ENCODE measurements around the gene NOL11.
"Not testable (repeated sequence)": the region's sequence is repeated elsewhere in the genome, so short reads cannot be mapped to it uniquely, and the experiment has no call there.

The NOL11 gene

DNA sequence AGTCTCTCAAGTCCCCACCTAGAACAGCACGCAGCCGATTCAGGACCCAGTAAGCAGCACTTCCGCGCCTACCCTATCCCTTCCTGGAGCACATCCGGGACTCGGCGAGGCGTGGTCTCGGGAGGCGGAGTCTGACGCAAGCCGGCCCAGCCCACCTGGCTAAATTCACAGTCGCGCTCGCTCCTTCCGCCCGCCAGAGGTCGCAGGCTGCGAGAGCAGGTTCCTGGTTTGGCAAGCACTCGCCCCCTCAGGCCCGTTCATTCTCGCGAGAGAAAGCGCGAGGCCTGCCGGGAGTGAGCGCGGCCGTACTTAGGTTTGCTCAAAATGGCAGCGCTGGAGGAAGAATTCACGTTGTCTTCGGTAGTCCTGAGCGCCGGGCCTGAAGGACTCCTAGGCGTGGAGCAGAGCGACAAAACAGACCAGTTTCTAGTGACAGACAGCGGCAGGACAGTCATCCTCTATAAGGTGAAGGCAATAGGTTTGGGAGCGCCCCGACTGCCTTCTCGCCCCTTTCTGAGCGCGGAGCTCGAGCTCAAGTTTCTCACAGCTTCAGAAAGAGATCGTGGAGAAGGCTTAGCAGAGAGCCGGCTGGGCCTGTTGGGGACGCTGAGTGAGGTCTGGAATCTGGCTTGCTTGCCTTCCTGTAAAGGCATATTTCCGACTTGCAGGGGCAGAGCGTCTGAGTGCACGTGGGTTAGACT is at the start of gene NOL11:
NOL11 (plus strand) TSS at position 313 of the 701 bp plus-strand sequence; CDS start at position 325, 12 bp downstream.
- peak; percentile 96 for DNase-seq (ENCODE audit: low read depth)

DNA sequence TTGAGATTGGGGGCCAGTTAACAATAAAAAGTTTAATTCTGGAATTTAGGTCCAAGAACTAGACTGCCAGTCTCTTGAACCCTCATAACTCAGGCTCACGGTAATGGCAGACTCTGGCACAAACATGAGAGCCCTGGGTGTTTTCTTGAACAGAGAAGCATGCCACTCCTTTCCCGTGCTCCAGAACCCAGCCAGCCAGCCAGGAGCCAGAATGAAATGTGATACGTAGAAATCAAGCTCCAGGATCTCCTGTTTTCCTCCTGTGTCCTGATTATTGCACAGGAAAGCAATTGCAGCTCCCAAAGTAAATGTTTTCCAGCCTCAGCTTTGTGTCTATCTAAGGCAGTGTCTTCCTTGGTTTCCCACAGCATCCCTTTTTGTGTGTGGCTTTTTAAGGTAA is 46.2 kb upstream of the NOL11 start:
- DNase-seq (ENCODE audit: low read depth): no peak

DNA sequence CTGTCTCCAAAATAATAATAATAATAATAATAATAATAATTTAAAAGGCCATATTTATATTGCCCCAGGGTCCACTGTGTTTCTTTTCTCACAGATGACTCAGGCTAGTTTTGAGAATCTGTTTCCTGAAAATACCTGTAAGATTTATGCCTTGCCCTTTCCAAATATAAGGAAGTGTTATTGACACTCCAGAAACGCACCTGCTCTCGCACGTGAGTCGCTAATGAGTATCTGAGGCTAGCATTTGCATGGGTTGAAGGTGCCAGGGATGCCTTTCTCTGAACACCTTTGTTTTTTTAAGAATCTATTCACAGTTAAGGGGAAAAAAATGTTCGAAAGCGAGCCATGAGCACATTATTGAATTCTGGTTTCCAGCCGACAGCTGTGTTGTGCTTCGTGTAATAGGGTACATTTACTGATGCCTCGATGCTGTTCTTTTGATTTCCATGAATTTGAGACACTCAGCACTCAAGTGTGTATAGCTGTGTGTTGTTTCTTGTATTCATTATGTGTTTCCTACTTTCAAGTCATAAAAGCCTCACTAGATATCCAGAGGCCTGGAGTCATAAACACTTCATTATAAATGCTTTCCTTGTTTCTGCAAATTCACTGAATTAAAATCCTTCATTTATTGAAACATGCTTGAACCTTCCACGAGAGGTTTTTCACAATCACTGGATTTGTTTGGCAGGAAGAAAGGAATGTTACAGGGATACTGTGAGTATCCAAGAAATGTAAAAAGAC is 45.0 kb upstream of the NOL11 start:
- no peak for DNase-seq (ENCODE audit: low read depth)

DNA sequence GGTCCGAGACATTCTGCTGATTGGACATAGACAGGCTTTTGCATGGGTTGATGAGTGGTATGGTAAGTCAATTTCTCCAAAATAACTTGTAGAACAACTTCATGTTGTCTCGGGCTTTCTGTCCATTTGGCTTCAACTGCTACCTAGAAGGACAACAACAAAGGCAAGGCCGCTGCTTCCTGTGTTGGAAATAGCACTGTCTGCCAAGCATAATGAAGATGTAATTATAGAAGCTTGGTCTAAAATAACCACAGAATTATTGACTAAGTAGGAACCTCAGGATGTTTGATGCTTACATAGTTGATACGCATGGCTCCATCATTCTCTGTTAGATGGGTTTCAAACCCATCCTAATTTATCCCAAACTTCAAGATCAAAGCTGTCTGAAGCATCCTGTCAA is 42.3 kb upstream of the NOL11 start:
- DNase-seq (ENCODE audit: low read depth): no peak

DNA sequence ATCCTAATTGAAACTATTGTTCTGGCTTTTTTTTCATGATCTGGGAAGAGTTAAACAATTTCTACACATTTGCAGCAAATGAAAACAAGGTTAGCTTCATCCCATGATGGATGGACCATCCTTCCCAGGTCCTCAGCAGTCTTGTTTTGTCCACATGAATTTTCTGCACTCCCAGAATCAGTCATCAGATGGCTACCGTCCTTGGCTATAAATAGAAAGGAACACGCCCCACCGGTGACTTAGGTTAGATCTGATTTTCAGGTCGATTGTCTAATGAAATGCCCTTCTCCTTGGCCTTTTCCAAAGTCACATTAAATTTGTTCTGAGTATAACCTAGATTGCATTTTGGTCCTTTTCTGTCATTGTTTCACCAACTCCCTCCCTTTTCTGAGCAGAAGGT is 41.4 kb upstream of the NOL11 start:
- DNase-seq (ENCODE audit: low read depth): no peak

DNA sequence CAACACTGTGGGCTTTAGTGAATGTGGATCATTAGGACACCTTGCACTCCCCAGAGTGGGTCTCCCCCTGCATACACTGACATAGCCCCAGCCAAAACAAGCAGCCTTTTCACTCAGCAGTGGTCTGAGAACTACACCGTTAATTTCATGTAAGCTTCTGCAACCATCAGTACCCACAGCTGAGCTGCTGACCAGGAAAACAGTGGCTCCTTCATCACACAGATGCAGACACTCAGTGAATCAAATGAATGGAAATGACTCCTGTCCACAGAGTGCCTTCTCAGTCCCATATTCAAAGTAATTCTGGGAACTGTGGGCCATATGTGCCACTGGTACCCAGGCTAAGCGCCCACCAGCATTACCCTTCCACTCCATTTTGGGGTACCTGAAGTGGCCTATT is 39.3 kb upstream of the NOL11 start:
- no peak for DNase-seq (ENCODE audit: low read depth)

DNA sequence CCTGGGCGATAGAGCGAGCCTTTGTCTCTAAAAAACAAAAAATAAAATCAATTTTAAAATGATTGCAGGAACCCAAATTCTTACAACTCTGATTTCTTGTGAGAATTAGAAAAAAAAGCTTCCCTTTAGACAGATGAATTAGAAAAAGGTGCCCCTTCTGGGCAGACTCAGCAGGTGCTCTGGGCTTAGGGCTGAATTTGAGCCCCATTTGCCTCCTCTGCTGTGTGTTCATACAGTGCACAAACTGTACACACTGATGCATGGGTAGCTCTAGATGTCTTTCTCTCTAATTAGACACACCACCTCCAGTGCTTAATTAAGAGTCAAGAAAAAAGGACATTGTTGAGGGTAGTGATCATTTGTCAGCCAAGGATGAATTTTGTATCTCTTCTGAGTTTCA is 38.5 kb upstream of the NOL11 start:
- DNase-seq (ENCODE audit: low read depth): no peak

DNA sequence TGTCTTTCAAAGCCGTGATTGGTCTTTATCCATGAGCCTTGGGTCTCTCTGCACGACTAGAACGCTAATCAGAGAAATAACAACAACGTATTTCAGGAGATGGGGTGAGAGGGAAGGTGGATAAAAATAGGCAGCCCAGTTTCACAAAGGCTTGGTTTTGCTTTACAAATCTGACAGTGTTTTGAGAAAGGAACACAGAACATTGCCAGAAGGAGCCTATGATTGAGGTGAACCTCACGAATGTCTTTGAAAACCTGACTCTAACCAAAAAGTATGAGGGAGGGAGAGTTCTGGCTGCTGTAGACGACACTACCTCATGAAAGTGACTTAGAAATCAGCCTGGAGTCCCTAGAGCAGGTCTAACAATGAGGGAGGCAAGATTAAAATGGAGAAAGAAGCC is 38.0 kb upstream of the NOL11 start:
- DNase-seq (ENCODE audit: low read depth): no peak

DNA sequence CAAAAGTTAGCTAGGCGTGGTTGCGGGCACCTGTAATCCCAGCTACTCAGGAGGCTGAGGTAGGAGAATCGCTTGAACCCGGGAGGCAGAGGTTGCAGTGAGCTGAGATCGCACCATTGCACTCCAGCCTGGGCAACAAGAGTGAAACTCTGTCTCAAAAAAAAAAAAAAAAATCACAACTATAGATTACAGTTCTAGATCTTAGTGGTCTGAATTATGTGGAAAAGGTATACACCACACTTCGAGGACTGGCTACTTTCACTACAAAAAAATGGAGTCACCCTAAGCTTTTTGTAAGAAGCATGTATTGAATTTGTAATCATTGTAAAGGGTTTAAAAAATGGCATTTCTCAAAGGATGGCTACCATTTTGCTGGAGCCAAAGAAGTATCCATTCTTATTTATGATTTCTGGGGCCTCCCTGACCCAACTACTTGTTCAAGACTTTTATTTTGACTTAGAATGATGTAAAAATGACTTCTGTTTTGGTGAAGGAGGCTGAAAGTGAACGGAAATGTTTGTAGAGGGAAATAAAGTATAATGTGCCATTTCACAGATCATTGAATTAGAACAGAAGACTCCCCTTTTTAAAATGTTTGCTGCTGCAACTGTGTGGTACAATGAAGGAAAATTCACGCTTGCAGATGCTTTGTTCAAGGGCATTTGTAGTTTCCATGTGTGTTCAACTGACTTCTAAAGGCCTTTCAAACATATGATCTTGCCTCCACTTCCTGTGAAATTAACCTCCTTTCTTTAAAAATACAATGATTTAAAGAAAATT is 37.1 kb upstream of the NOL11 start:
- no peak for DNase-seq (ENCODE audit: low read depth)

DNA sequence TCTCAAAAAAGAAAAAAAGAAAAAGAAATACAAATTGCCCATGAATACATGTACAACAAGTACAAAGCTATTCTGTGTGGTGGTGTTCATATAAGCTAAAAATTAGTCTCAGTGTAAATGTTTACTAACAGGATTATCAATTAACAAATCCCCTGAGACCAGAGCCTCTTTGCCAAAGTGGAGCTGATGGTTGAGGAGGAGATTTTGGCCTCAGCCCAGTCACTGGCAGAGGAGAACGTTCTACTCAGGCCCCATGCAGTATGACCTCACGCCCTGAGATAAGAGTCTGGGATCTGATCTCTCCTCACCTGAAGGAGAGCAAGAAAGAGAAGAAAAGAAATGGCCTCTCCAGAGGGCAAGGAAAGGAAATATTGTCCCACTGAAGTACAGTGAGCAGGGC is 35.5 kb upstream of the NOL11 start:
- DNase-seq (ENCODE audit: low read depth): no peak

DNA sequence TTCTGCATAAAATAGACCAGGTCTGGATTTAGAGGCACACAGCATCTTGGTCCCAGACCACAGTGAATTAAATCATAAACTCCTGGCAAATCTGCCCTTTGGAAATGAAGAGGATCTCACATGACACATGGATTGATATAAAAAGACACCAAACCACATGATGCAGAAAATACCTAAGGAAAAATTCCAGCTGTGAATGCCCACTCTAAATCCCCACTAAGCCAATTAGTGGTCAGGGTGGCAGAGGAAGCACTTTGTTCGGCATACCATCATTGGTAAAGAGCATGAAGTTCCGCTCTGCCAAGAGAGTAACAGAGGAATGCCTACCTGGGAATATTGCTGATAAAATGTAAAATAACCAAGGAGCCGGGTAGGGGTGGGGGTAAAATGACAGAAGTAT is 32.4 kb upstream of the NOL11 start:
- no peak for DNase-seq (ENCODE audit: low read depth)

DNA sequence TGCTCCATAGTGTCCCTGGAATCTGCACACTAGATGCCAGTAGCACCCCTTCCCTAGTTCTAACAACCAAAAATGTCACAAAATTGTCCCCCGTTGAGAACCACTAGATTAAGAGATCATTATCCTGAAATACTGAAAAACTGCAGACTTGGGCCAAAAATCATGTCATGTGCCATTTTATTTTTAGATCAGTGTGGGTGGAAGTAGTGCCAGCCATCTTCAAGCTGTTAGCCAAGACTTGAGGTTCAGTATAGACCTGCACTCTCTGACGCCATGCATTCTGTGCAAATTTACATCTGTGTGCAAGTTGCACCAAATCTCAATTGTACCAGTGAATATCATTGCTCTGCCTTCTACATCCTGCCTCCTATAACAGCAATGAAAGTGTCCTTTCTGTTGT is 31.5 kb upstream of the NOL11 start:
- no peak for DNase-seq (ENCODE audit: low read depth)

DNA sequence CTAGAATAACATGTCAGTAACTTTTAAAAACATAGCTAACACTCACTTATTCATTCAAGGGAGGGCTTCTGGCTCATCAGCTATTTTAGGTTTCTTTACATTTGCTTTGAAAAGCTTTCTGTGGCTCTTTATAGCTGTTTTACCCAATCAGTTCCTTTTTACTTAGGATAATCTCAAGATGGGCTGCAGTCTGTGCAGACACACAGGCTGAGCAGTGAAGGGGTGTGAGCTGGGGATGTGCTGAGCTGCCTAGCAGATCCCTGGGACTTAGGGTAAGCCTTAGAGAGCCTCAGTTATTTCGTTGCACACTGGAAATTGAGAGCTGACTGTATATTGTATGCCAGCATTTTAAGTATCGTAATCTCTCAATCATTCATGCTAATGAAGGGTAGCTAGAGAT is 30.2 kb upstream of the NOL11 start:
- no peak for DNase-seq (ENCODE audit: low read depth)

DNA sequence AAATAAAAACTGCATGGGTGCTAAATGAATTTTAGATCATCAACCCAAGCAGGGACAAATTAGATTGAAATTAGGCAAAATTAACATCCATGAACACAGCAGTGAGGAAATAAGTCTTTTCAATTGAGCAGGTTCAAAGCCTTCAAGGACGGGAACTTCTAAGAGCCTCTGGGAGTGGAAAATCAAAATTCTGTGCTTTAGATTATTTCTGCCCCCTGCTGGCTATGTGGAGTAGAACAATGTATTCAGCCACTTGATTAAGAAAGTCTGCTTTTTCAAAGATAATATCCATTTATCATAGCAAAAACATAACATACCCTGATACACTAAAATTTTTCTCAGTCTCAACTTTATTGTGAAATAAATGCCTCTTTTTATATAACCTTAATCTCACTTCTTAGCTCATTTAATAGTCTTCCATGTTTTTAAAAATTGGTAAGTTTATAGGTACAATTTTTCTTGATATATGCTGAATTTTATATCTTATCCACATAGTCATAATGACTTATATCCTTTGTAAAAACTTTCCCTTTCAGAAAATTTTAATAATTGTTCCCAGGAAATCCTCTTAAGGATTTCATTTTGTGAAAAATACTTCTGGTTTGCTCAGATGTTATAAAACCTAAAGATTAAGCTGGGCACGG is 28.1 kb upstream of the NOL11 start:
- peak; percentile 38 for DNase-seq (ENCODE audit: low read depth)

DNA sequence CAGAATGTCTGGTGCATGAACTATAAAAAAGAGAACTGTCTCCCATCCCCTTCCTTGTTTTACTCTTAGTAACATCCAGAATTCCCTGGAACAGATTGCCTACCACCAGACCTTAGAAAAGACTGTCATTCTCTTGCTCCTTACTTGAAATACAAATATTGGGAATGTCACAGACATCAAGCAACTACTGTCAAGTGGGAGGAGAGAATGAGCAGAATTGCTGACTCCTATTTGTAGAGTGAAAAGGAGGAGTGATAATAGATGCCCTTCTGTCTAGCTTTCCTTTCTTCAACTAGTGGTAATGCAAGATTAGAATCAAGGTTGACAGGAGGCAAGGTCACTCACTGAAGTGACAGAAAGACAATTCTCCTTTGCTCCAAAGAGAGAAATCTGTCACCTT is 23.9 kb upstream of the NOL11 start:
- no peak for DNase-seq (ENCODE audit: low read depth)

DNA sequence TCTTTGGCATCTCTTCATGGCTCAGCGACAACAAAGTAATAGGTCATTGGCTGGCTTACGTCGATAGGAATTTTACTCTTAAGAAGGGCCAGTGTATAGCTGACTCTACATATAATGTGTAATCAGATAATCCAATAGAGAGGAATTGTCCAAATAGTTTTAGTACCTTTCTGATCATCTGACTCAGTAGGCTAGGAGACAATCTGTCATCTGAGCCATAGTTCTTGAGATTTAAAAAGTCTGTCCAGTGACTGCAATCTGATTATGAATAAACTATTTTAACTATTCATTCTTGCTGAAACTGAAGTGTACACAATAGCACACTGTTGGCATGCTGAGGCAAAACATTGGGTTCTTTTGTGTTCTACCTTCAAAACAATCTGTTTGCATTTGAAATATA is 21.4 kb upstream of the NOL11 start:
- no peak for DNase-seq (ENCODE audit: low read depth)

DNA sequence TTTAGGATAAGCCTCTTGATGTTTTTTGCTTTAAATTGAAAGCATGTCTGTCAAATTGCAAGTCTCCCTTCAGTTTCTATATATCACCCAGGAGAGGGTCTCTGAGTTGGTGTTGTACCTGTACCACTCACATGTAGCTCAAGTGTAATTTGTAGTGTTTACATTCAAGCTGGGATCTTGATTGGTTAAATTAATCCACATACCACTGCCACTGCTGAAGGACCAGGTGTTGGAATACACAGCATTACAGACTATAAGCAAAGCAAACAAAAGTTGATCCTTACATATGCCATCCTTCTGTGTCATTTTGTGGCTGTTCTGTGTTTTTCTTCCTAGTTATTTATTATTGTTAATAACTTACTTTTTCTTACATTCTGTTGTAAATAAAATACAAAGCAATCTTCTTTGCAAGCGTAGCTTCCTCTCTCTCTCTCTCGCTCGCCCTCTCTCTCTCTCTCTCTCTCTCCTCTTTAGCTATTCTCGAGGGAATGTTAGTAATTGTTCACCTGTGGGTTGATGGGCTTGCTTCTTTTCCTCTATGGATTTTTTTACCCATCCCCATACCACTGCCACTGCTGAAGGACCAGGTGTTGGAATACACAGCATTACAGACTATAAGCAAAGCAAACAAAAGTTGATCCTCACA is 20.8 kb upstream of the NOL11 start:
- no peak for DNase-seq (ENCODE audit: low read depth)

DNA sequence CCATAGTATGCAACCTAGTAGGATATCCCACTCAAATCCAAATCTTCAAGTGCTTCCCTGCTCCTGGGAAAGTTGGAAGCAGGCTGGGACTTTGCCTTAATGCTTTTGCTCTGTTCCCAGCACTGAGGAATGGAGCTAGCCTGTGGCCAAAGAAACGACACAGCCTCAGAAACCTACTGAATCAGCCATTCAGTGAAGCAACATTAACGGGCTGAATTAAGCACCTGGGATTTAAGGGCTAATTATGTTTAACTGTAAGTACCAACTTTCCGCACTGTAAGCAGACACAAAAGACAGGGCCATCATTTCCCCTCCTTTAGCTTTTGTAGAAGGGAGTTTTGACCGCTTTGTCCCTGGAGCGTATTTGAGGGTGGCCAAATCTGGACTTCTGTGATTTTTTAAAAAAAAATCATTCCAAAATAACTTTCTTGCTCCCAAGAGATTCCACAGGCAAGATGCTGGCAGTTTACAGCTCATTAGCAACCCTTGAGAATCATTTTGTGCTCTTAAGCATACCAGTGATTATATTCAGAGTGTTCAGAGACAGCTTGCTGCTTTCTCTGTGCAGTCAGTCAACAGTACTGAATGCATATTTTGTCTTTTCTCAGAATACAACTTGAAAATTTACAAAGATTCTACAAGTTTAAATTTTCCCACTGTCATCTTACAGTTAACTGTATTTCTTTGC is 17.6 kb upstream of the NOL11 start:
- no peak for DNase-seq (ENCODE audit: low read depth)

DNA sequence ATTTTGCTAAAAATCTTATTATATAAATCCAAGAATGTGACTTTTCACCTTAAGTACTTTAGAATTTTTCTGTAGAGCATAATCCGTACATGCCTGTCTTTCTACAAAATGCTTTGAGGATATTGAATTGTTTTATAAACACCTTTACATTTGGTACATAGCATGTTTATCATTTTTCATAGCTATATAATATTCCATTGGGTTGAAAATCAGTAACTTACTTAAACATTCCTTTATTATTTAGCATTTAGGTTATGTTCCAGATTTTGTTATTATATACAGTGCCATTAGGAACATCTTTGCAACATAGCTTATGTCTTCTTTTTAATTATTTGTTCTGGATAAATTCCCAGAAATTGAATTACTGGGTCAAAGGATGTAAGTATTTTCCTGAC is 17.0 kb upstream of the NOL11 start:
- no peak for DNase-seq (ENCODE audit: low read depth)

DNA sequence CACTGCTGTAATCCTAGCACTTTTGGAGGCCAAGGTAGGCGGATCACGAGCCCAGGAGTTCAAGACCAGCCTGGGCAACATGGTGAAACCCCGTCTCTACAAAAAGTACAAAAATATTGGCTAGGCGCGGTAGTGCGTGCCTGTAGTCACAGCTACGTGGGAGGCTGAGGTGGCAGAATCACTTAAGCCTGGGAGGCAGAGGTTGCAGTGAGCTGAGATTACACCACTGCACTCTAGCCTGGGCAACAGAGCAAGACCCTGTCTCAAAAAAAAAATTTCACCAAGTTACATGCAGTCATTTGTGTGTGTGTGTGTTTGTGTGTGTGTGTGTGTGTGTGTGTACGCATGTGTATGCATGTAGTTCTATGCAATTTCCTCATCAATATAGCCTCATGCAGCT is 14.9 kb upstream of the NOL11 start:
- not testable (repeated sequence) for DNase-seq (ENCODE audit: low read depth)

DNA sequence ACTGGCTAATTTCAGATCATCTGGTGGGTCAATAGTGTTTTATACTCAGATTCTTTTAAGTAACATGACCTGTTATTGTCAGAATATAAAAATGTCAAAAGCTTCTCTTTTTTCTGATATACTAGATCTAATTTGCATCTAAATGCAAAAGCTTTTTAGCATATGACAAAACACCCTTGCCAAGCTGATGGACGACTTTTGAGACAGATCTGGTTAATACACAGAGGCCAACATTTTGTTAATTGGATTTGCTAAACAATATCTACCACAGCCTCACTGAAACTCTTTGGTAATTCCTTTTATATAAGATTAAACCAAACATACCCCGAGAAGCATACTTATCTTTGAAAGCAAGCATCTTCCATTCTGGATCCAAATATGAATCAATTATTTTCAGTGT is 10.3 kb upstream of the NOL11 start:
- no peak for DNase-seq (ENCODE audit: low read depth)

DNA sequence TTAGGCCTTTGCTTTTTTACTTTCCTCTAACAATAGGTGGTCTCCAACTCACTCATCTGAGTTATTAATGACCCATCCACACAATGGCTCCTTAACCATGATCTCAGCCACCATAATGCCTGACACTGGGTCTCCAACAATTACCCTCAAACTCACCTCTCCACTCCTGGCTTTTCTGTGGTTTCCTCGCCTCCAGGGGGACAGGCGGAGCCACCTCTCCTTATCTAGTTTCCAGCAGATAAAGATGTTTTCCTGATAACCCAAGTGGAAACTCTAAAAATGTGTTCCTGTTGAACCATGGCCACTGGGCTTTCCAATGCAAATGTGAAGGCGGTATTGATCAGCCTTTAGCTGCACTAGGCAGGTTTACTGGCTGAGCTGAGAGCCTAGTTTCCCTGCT is 9.4 kb upstream of the NOL11 start:
- no peak for DNase-seq (ENCODE audit: low read depth)

All from stromal cell of bone marrow (primary cell).